Memory B cell (primary cell): ENCODE measurements around the gene MDGA2.
"Not testable (repeated sequence)": the region's sequence is repeated elsewhere in the genome, so short reads cannot be mapped to it uniquely, and the experiment has no call there.

Source experiments
- ATAC-seq: fragments of 150-1000 bp; cut with Tn5 transposase; 2 replicates; pipeline ENCODE4 v1.10.0; 2021; ENCODE audit warnings: low read depth, mild to moderate bottlenecking, moderate library complexity
- DNase-seq, 2 donors: peaks; one replicate each; pipeline ENCODE4 v3.0.0; 2022; ENCODE audit warnings: low spot score in 2 of 2
- H3K27ac Mint-ChIP-seq: one replicate; pipeline ENCODE4 v1.8.0; 2022; ENCODE audit warnings: mild to moderate bottlenecking, moderate library complexity, mixed read lengths
- H3K27me3 Mint-ChIP-seq: one replicate; pipeline ENCODE4 v1.8.0; 2022; ENCODE audit warnings: mixed read lengths
- H3K36me3 Mint-ChIP-seq: one replicate; pipeline ENCODE4 v1.8.0; 2022; ENCODE audit warnings: mild to moderate bottlenecking, mixed read lengths
- H3K4me1 Mint-ChIP-seq: one replicate; pipeline ENCODE4 v1.8.0; 2022; ENCODE audit warnings: mixed read lengths
- H3K4me3 Mint-ChIP-seq: one replicate; pipeline ENCODE4 v1.8.0; 2022; ENCODE audit warnings: mild to moderate bottlenecking, moderate library complexity, mixed read lengths
- H3K9me3 Mint-ChIP-seq: one replicate; pipeline ENCODE4 v1.8.0; 2022; ENCODE audit warnings: mixed read lengths

MDGA2 gene

DNA sequence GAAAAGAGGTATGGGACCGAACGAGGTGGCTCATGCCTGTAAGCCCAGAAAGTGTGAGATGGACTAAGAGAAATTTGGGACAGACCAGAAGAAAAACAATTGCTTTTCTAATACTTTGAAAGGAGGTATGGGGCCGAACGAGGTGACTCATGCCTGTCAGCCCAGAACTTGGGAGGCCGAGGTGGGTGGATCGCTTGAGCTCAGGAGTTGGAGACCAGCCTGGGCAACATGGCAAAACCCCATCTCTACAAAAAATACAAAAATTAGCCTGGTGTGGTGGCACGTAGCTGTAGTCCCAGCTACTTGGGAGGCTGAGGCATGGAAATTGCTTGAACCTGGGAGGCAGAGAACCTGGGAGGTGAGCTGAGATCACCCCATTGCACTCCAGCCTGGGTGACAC, 483.2 kb downstream of the MDGA2 start:
- DNase-seq, H3K27me3 Mint-ChIP-seq, H3K4me1 Mint-ChIP-seq, H3K36me3 Mint-ChIP-seq, H3K9me3 Mint-ChIP-seq, H3K27ac Mint-ChIP-seq, ATAC-seq, H3K4me3 Mint-ChIP-seq: not testable (repeated sequence)

DNA sequence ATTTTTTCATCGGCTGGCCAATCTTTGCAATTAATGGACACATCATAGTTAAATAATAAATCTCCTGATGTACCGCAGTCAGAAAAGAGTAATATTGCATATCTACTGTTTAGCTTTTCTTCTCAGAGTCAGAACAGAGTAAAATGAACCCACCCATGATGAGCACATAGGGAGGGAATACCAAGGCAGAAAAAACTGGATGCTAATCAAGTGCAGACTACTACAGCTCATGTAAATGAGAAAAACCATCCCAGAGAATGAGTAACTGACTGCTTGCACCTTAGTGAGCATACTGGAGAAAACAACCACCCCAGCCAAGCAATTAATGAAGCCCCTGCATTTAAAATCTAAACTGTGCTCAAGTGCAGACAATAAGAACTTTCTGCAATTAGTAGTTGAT, 483.7 kb downstream of the MDGA2 start:
- Mint-ChIP-seq H3K27ac (no peak overlapping the region), H3K4me1 (no peaks in the 10 kb centered on the region), H3K4me3 (no peak overlapping the region), H3K9me3 (no peaks in the 10 kb centered on the region), H3K27me3 (no peaks in the 10 kb centered on the region), H3K36me3 (no peaks in the 10 kb centered on the region)
- DNase-seq (no peak), ATAC-seq (no peak)

DNA sequence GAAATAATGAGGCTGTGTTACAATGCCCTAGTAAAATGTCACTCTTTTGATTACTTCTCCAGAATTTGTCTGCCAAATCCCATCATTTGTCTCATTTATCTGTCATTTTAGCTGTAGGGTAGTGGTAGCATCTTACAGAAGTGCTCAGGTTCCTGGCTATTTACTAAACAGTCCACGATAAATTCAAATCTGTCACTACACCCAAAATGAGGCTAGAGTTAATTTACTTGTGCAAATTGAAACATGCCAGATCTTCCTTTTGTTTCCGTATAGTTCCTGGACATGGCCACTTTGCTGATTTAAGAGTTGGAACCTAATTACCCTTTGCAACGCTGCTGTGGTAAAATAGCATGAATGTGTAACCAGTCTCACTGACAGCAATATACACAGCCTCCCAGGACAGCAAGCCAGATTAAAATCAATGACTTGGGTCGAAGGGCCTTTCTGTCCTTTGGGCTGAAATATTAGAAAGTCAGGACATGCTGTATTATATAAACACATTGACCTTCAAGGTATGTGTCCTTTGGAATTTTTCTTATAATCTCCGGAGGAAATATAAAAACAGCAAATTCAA, 485.4 kb downstream of the MDGA2 start:
- H3K4me1 Mint-ChIP-seq, result no peaks in the 10 kb centered on the region

GRCh38 chr14:47186486-47186885, 488.9 kb downstream of the MDGA2 start:
- no peak for DNase-seq
- ATAC-seq, result no peak

More for the DNA sequence above, 485.4 kb downstream of the MDGA2 start:
- H3K27ac Mint-ChIP-seq, result no peak overlapping the region
- H3K9me3 Mint-ChIP-seq, result no peaks in the 10 kb centered on the region
- ATAC-seq, result no peak
- H3K27me3 Mint-ChIP-seq, result no peaks in the 10 kb centered on the region
- H3K4me3 Mint-ChIP-seq, result no peak overlapping the region
- no peaks in the 10 kb centered on the region for H3K36me3 Mint-ChIP-seq
- DNase-seq, result no peak

DNA sequence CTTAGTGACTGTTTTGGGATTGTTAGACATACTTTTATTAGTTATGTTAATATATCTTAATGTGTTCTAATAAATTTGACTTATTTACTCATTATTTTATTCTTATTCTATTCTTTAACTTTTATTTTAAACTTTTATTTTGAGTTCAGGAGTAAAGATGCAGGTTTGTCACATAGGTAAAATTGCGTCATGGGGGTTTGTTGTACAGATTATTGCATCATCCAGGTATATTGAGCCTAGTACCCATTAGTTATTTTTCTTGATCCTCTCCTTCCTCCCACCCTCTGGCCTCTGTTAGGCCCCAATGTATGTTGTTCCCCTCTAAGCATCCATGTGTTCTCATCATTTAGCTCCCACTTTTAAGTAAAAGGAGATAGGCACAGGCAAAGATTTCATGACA, 495.5 kb downstream of the MDGA2 start:
- DNase-seq (no peak), ATAC-seq (no peak)
- Mint-ChIP-seq H3K27me3 (no peaks in the 10 kb centered on the region), H3K4me3 (no peak overlapping the region), H3K27ac (no peak overlapping the region), H3K4me1 (no peaks in the 10 kb centered on the region), H3K9me3 (peaks cover 8% of the 10 kb centered on the region), H3K36me3 (no peaks in the 10 kb centered on the region)

More at GRCh38 chr14:47186486-47186885, 488.9 kb downstream of the MDGA2 start:
- Mint-ChIP-seq H3K36me3 (no peaks in the 10 kb centered on the region), H3K27me3 (no peaks in the 10 kb centered on the region), H3K9me3 (peaks cover 5% of the 10 kb centered on the region), H3K27ac (no peak overlapping the region), H3K4me3 (no peak overlapping the region), H3K4me1 (no peaks in the 10 kb centered on the region)

GRCh38 chr14:47171896-47172295, 503.5 kb downstream of the MDGA2 start:
- H3K27me3 Mint-ChIP-seq, H3K4me3 Mint-ChIP-seq, H3K36me3 Mint-ChIP-seq, H3K4me1 Mint-ChIP-seq, ATAC-seq, DNase-seq, H3K9me3 Mint-ChIP-seq, H3K27ac Mint-ChIP-seq: not testable (repeated sequence)

DNA sequence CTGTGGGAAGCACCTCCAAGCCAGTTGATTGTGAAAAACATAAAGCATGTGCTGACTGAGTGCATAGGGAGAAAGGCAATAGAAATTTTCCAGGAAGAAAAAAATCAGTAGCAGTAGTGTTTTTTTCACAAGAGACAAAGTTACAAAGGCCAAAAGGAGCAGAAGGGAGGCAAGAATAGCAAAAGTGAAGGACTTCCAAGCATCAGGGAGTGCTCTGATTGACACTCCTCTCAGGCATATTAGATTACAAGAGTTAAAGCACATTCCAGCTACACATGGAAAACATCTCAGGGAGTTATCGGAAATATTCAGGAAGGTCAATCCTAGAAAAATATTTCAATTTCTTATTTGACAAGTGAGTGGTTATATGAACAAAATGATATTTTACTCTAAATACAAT, 508.0 kb downstream of the MDGA2 start:
- H3K9me3 Mint-ChIP-seq, result no peaks in the 10 kb centered on the region
- ATAC-seq (no peak), DNase-seq (no peak)
- H3K27ac Mint-ChIP-seq, result no peak overlapping the region
- no peaks in the 10 kb centered on the region for H3K27me3 Mint-ChIP-seq
- no peaks in the 10 kb centered on the region for H3K36me3 Mint-ChIP-seq
- H3K4me1 Mint-ChIP-seq, result no peaks in the 10 kb centered on the region
- no peak overlapping the region for H3K4me3 Mint-ChIP-seq

DNA sequence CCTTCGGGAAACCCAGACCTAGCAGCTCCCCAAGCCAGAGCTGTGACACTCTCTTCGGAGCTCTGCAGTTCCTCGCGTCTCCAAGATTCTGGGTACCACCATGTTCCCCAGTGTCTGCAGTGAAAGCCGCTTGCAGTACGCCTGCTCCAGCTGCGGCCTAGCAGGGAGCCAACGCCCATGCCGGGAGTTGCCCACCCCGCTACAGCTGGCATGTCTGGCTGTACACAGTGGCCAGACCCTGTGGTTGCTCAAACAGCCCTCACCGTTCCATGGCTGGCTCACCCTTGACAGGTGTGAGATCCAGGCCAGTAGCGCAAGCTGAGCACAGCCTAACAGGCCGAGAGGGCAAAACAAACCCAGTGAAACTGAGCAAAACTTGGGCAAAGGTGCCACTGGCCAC, 520.0 kb downstream of the MDGA2 start:
- no peak overlapping the region for H3K27ac Mint-ChIP-seq

DNA sequence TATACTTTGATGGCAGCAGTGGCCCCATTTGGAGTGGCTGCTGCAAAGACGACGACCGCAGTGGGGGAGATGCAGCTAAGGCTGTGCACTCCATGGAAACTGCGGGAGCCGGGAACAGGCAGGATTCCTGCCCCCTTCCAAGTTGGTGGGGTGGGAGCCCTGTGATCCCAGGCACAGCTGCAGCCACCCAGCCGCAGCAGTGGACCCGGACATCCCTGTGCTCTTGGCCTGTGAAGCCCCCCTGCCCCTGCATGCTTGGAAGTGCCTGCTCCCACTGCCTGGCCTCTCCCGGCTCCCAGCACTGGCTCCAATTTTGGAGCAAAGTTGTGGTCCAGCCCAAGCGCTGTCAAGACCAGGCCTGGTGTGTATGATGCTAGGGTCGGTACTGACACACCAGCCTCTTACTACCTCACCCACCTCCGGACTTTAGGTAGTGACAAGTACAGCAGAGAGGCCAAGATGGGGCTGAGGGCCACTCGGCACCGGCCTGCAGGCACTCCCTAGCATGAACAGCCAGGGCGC, 521.1 kb downstream of the MDGA2 start:
- Mint-ChIP-seq H3K4me1 (no peaks in the 10 kb centered on the region), H3K27me3 (no peaks in the 10 kb centered on the region), H3K4me3 (no peak overlapping the region), H3K36me3 (no peaks in the 10 kb centered on the region), H3K9me3 (peaks cover 12% of the 10 kb centered on the region), H3K27ac (no peak overlapping the region)
- no peak for ATAC-seq
- no peak for DNase-seq

More for the DNA sequence above, 520.0 kb downstream of the MDGA2 start:
- Mint-ChIP-seq H3K9me3 (peaks cover 11% of the 10 kb centered on the region), H3K4me1 (no peaks in the 10 kb centered on the region), H3K4me3 (no peak overlapping the region), H3K27me3 (no peaks in the 10 kb centered on the region), H3K36me3 (no peaks in the 10 kb centered on the region)
- no peak for DNase-seq
- ATAC-seq, result no peak

DNA sequence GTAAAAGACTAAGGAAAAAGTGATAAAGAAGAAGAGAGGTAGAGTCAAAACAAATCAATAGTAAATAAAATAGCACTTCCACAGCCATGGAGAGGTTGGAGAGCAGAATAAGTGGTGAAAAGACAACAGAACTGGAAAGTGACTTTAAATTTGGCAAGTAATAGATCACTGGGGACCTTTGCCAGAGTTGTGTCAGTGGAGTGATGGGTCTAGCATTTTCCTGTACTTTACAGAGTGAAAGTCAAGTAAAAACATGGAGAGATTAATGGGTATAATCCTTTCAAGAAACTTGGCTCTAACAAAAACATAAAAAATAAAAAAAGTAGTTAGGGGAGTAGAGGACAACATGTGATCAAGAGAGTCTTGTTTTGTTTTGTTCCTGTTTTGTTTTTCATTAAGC, 521.7 kb downstream of the MDGA2 start:
- ATAC-seq (no peak), DNase-seq (no peak)
- Mint-ChIP-seq H3K36me3 (no peaks in the 10 kb centered on the region), H3K4me3 (no peak overlapping the region), H3K4me1 (no peaks in the 10 kb centered on the region), H3K9me3 (peaks cover 11% of the 10 kb centered on the region), H3K27me3 (no peaks in the 10 kb centered on the region), H3K27ac (no peak overlapping the region)

GRCh38 chr14:47150267-47150666, 525.1 kb downstream of the MDGA2 start:
- no peaks in the 10 kb centered on the region for H3K4me1 Mint-ChIP-seq
- ATAC-seq (no peak), DNase-seq (no peak)
- H3K36me3 Mint-ChIP-seq, result no peaks in the 10 kb centered on the region
- H3K9me3 Mint-ChIP-seq, result peaks cover 9% of the 10 kb centered on the region
- H3K4me3 Mint-ChIP-seq, result no peak overlapping the region
- no peaks in the 10 kb centered on the region for H3K27me3 Mint-ChIP-seq
- no peak overlapping the region for H3K27ac Mint-ChIP-seq

GRCh38 chr14:47149326-47149725, 526.1 kb downstream of the MDGA2 start:
- H3K9me3 Mint-ChIP-seq, result peaks cover 8% of the 10 kb centered on the region
- H3K4me3 Mint-ChIP-seq, result no peak overlapping the region
- no peaks in the 10 kb centered on the region for H3K4me1 Mint-ChIP-seq
- no peak for ATAC-seq
- no peak overlapping the region for H3K27ac Mint-ChIP-seq
- no peak for DNase-seq
- H3K36me3 Mint-ChIP-seq, result no peaks in the 10 kb centered on the region
- no peaks in the 10 kb centered on the region for H3K27me3 Mint-ChIP-seq

DNA sequence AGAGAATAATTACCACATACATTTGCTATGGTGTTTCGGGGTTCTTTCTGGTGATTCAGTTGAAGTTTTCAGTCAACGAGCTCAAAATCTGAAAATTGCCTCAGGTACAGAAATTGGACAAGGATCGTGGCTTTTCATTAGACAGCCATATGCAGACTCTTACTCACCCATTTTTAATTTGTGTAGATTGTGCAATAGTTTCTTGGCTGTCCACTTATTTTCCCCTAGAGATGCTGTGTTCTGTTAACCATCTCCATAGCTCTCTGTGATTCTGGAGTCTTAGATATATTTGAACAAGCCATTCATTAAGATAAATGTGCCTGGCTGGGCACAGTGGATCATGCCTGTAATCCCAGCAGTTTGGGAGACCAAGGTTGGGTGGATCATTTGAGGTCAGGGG, 526.7 kb downstream of the MDGA2 start:
- Mint-ChIP-seq H3K27ac (no peak overlapping the region), H3K27me3 (no peaks in the 10 kb centered on the region)

DNA sequence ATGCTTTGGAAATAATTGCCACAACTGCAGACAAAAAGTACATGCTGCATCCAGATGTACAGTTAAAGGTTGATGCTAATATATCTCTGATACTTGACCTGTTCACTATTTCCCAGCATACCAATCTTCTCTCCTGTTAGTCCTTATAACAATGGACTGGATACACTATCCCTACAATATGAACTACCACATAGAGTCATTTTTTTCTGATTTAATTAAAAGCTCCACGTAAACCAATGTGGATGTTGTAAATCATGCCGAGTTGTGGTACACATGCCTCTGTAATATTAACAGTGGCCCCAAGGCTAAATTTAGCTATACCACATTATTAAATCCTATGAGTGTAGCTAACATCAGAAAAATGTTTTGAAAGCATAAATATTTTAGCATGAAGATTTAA, 554.8 kb downstream of the MDGA2 start:
- Mint-ChIP-seq H3K9me3 (peaks cover 2% of the 10 kb centered on the region), H3K27me3 (no peaks in the 10 kb centered on the region), H3K27ac (no peak overlapping the region), H3K4me3 (no peak overlapping the region), H3K36me3 (no peaks in the 10 kb centered on the region), H3K4me1 (no peaks in the 10 kb centered on the region)
- ATAC-seq, result no peak
- no peak for DNase-seq

More for the DNA sequence above, 526.7 kb downstream of the MDGA2 start:
- ATAC-seq (no peak), DNase-seq (no peak)
- Mint-ChIP-seq H3K4me3 (no peak overlapping the region), H3K36me3 (no peaks in the 10 kb centered on the region), H3K9me3 (peaks cover 8% of the 10 kb centered on the region), H3K4me1 (no peaks in the 10 kb centered on the region)

- Mint-ChIP-seq H3K27me3 (no peaks in the 10 kb centered on the region), H3K4me1 (no peaks in the 10 kb centered on the region), H3K27ac (no peak overlapping the region), H3K4me3 (no peak overlapping the region), H3K9me3 (peaks cover 3% of the 10 kb centered on the region), H3K36me3 (no peaks in the 10 kb centered on the region)
- DNase-seq (no peak), ATAC-seq (no peak)
Observed at GRCh38 chr14:47103771-47104170, 571.6 kb downstream of the MDGA2 start.
